ENCODE data around the gene ATG16L2. TPM values are rescaled to one million over a fixed set of nuclear protein-coding genes. Genes with fewer than 3 reads are reported as not detected.
"Not testable (repeated sequence)": the region's sequence is repeated elsewhere in the genome, so short reads cannot be mapped to it uniquely, and the experiment has no call there.

The ATG16L2 gene
- total RNA-seq, 1 donor from 2014 or later, result 32.2 TPM

GRCh38 chr11:72798361-72798760 is 15.8 kb upstream of the ATG16L2 start:
- intact Hi-C loops (cut with DNase I), result no loop called here
- DNase-seq (ENCODE audit: extremely low spot score in 2 of 2), result no peak
- H3K4me3 ChIP-seq, result no peak overlapping the region
- no peak for TF ChIP-seq POLR2AphosphoS5 (IDR thresholded peaks at IDR 0.05; ENCODE audit: insufficient read depth in 1 of 2, low read depth in 1 of 2)
- TF ChIP-seq CTCF (IDR thresholded peaks at IDR 0.05), result no peak
- no peak for TF ChIP-seq POLR2A (IDR thresholded peaks at IDR 0.05)
- H3K4me1 ChIP-seq, result peaks cover 7% of the 10 kb centered on the region
- no peaks in the 10 kb centered on the region for H3K36me3 ChIP-seq
- no peak overlapping the region for H3K27ac ChIP-seq
- H3K27me3 ChIP-seq, result no peaks in the 10 kb centered on the region
- no peaks in the 10 kb centered on the region for H3K9me3 ChIP-seq

- intact Hi-C loops (cut with DNase I), result no loop called here
- Histone ChIP-seq H3K27me3 (no peaks in the 10 kb centered on the region), H3K4me1 (peaks cover 4% of the 10 kb centered on the region), H3K4me3 (no peak overlapping the region), H3K36me3 (no peaks in the 10 kb centered on the region), H3K27ac (no peak overlapping the region), H3K9me3 (no peaks in the 10 kb centered on the region)
- DNase-seq (ENCODE audit: extremely low spot score in 2 of 2), result no peak
- no peak for TF ChIP-seq POLR2A (IDR thresholded peaks at IDR 0.05)
- TF ChIP-seq CTCF (IDR thresholded peaks at IDR 0.05), result no peak
- no peak for TF ChIP-seq POLR2AphosphoS5 (IDR thresholded peaks at IDR 0.05; ENCODE audit: insufficient read depth in 1 of 2, low read depth in 1 of 2)
Observed at GRCh38 chr11:72799441-72799840, 14.8 kb upstream of the ATG16L2 start.

- TF ChIP-seq CTCF (IDR thresholded peaks at IDR 0.05) (no peak), POLR2A (IDR thresholded peaks at IDR 0.05) (no peak), POLR2AphosphoS5 (IDR thresholded peaks at IDR 0.05; ENCODE audit: insufficient read depth in 1 of 2, low read depth in 1 of 2) (no peak)
- no peaks in the 10 kb centered on the region for H3K4me1 ChIP-seq
- no peaks in the 10 kb centered on the region for H3K27me3 ChIP-seq
- H3K4me3 ChIP-seq, result no peak overlapping the region
- H3K36me3 ChIP-seq, result no peaks in the 10 kb centered on the region
- H3K27ac ChIP-seq, result no peak overlapping the region
- no peak for DNase-seq (ENCODE audit: extremely low spot score in 2 of 2)
- intact Hi-C loops (cut with DNase I), result no loop called here
- H3K9me3 ChIP-seq, result no peaks in the 10 kb centered on the region
Observed at GRCh38 chr11:72802822-72803221, 11.4 kb upstream of the ATG16L2 start.

GRCh38 chr11:72805216-72805615 is 9.0 kb upstream of the ATG16L2 start:
- DNase-seq (ENCODE audit: extremely low spot score in 2 of 2), result no peak
- no peak overlapping the region for H3K4me3 ChIP-seq
- no peak overlapping the region for H3K27ac ChIP-seq
- no peaks in the 10 kb centered on the region for H3K36me3 ChIP-seq
- no peak for TF ChIP-seq POLR2AphosphoS5 (IDR thresholded peaks at IDR 0.05; ENCODE audit: insufficient read depth in 1 of 2, low read depth in 1 of 2)
- TF ChIP-seq POLR2A (IDR thresholded peaks at IDR 0.05), result no peak
- no peak for TF ChIP-seq CTCF (IDR thresholded peaks at IDR 0.05)
- no peaks in the 10 kb centered on the region for H3K27me3 ChIP-seq
- intact Hi-C loops (cut with DNase I), result no loop called here
- no peaks in the 10 kb centered on the region for H3K4me1 ChIP-seq
- H3K9me3 ChIP-seq, result no peaks in the 10 kb centered on the region

- H3K27ac ChIP-seq; intact Hi-C loops (cut with DNase I); DNase-seq (ENCODE audit: extremely low spot score in 2 of 2); H3K27me3 ChIP-seq; H3K4me3 ChIP-seq; H3K4me1 ChIP-seq; H3K9me3 ChIP-seq; H3K36me3 ChIP-seq: not testable (repeated sequence)
Observed at GRCh38 chr11:72806378-72806777, 7.8 kb upstream of the ATG16L2 start.

Measured in vagina (tissue), 2 donors.